ENCODE data around the gene CCNE1.
"Not testable (repeated sequence)": the region's sequence is repeated elsewhere in the genome, so short reads cannot be mapped to it uniquely, and the experiment has no call there.

CCNE1 gene

DNA sequence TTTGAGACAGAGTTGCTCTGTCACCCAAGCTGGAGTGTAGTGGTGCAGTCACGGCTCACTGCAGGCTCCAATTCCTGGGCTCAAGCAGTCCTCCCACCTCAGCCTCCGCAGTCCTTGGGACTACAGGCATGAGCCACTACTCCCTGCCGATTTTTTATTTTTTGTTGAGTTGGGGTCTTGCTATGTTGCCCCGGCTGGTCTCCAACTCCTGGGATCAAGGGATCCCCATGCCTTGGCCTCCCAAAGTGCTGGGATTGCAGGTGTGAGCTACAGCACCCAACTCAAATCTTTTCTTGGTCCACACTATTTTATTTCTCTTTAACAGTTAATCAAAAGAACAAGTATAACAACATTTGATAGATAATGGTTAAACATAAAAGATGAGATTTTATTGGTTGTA is 7.5 kb downstream of the CCNE1 start:
- no peak for FAIRE-seq

DNA sequence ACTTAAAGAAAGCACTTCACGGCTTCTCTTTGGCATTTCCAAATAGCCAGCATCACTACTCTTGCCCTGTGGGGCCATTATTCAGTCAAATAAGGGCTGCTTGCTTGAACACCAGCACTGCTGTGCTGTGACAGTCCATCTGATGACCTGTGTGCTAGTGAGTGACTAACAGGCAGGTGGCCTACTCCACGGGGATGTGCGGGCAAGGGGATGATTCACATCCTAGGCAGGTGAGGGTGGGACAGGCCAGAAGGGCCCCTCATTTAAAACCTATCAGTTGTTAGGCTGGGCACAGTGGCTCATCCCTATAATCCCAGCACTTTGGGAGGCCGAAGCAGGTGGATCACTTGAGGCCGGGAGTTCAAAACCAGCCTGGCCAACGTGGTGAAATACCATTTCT is 8.2 kb downstream of the CCNE1 start:
- no peak for FAIRE-seq

- no peak for FAIRE-seq
Measured at GRCh38 chr19:29823581-29824330, 12.0 kb downstream of the CCNE1 start.

GRCh38 chr19:29825263-29825662 is 13.5 kb downstream of the CCNE1 start:
- not testable (repeated sequence) for FAIRE-seq

DNA sequence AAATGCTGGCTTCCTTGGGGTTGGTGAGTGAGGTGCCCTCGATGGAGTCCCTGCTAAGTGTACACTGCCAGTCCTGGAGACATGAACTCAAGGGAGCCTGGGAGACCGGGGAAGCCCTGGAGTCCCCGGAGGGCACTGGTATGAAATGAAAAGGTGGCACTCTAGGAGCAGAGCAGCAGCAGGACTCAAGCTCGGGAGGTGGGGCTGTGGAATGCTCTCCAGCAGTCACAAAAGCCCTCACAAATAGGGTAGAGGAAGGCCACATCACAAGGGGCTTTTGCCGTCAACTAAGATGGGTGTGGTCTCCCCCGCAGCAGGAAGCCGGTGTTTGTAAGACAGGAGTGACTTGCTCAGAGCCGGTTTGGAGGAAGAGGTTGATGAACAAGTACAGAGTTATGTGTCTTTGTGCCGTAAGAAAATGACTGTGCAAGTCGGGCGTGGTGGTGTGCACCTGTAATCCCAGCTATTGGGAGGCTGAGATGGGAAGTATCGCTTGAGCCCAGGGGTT is 19.3 kb downstream of the CCNE1 start:
- FAIRE-seq = no peak

DNA sequence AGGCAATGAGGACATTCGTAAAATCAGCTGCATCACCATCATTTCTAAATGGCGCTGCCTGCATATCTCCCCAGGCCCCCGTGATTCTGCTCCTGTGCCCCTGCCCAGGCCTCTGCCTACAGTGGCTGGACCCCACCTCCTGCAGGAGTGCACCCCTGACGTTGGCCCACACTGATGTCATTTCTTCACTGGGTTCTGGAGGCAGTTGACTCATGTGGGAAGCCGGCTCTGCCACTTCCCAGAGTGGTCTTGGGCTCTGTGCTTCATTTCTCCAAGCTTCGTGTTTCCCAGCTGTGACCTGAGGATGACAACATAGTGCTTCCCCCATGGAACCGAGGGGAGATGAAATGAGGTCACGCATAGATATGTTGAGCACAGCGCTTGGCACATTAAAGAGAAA is 19.9 kb downstream of the CCNE1 start:
- no peak for FAIRE-seq

GRCh38 chr19:29832801-29833200 is 21.0 kb downstream of the CCNE1 start:
- FAIRE-seq = no peak

DNA sequence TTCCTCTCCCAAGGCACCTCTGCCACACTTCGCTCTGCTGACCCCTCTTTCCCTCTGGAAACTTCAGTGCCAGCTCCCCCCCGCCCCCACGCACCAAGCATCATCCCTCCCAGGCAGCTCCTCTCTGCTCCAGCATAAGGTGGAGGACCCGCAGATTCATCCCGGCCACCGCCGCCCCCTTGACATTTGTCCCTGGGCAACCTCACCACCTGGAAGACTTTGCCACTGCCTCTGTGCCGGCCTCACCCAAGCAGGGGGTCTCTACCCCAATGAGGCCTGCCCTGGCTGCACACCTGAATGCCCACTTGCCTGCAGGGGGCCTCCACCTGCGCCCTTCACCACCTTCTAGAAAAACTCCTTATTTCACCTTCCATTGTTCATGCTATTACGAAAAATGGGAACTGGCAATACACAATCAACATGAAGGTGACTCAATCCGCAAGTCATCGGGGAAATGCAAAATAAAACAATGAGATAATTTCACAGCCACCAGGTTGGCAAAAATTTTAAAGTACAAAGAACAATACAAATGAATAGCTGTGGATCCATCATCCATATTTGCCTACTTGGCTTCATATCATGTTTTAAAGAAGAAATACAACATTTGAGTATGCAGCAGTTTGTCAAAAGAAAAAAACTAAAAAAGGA is 21.9 kb downstream of the CCNE1 start:
- no peak for FAIRE-seq

- FAIRE-seq = no peak
Measured at GRCh38 chr19:29834991-29835846, 23.4 kb downstream of the CCNE1 start.

GRCh38 chr19:29836409-29836825 is 24.6 kb downstream of the CCNE1 start:
- FAIRE-seq = no peak

DNA sequence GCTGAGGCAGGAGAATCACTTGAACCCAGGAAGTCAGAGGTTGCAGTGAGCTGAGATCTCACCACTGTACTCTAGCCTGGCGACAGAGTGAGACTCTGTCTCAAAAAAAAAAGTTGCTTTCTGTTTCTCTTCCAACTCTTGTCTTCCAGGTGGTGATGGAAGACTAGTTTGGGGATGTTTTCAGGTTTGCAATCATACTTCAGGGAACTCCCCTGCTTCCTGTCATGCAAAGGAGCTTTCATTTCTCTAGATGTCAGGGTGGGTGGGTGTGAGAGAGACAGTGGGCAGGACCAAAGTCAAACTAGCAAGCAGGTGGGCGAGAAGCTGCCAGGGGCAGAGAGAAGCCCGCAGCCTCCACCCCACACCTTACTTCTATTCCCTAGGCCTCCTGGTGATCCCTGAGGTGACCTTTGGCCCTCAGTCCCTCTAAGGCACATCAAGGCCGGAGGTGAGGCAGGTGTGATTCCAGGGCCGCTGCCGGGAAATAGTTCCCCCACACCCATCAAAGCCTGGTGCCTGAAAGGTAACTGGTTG is 25.7 kb downstream of the CCNE1 start:
- no peak for FAIRE-seq

GRCh38 chr19:29837996-29838395 is 26.2 kb downstream of the CCNE1 start:
- no peak for FAIRE-seq

GRCh38 chr19:29840066-29840950 is 28.5 kb downstream of the CCNE1 start:
- no peak for FAIRE-seq

DNA sequence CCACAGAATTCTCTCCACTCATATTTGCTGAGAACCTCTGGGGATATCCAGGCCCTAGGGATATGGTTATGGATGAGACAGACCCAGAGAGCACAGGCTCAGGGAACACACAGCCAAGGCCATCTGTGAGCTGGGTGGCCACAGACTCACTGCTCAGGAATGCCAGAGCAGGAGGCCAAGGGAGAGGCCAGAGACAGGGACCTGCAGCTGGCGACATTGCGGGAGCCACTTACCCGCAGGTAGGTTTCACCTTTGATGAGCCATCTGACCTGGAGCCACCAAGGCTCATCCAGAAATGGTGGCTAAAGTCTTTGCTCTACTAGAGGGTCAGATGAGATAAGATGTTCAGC is 29.4 kb downstream of the CCNE1 start:
- no peak for FAIRE-seq

- no peak for FAIRE-seq
Measured at GRCh38 chr19:29841559-29842367, 30.0 kb downstream of the CCNE1 start.

GRCh38 chr19:29842471-29843179 is 30.8 kb downstream of the CCNE1 start:
- no peak for FAIRE-seq

- no peak for FAIRE-seq
Measured at GRCh38 chr19:29843180-29844051, 31.6 kb downstream of the CCNE1 start.

DNA sequence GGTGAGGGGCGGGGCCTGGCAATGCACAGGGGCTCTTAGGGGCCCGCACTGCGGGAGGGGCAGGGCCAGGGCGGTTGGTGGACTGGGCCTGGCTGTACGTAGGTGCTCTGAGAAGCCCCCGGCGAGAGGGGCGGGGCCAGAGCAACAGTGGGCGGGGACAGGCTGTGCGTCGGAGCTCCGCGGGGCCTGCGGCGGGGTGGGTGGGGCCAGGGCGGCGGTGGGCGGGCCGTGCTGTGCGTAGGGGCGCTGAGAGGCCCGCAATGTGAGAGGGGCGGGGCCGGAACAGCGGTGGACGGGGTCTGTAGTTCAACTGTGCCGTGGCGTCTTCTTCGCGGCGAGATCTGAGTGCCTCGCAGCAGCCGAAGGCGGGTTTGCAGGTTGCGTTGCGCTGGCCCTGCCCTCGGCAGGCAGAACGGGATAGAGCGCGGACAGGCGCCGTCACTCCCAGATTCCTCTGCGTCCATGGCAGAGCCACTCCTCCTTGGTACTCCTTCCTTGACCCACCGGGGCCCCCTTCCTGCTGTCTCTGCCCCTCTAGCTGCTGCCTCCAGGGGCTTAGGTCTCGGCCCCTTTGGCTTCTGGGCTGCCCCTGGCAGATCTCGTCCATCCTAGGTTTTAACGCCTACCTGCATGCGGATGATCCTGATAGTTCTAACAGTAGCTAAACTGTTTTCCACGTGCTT is 33.2 kb downstream of the CCNE1 start:
- no peak for FAIRE-seq

GRCh38 chr19:29845574-29846176 is 33.9 kb downstream of the CCNE1 start:
- no peak for FAIRE-seq
